ENCODE data around the gene HOXC11.

HOXC11 gene

GRCh38 chr12:54000116-54001114 is 27.5 kb downstream of the HOXC11 start, which contains the start of gene HOXC9:
Gene HOXC9 (plus strand): TSS chr12:54000161. CDS start chr12:54000189, 28 bp downstream.
- no peak for DNase-seq

GRCh38 chr12:54001283-54002187 is 28.6 kb downstream of the HOXC11 start:
- no peak for DNase-seq

GRCh38 chr12:54002278-54002914 is 29.5 kb downstream of the HOXC11 start:
- no peak for DNase-seq

- no peak for DNase-seq
Measured at GRCh38 chr12:54002915-54003389, 30.0 kb downstream of the HOXC11 start.

- DNase-seq, result no peak
Measured at GRCh38 chr12:54003625-54004024, 30.7 kb downstream of the HOXC11 start.

- DNase-seq, result no peak
Measured at GRCh38 chr12:54004063-54004840, 31.3 kb downstream of the HOXC11 start.

- no peak for DNase-seq
Measured at GRCh38 chr12:54004841-54005530, 32.1 kb downstream of the HOXC11 start.

- DNase-seq, result no peak
Measured at GRCh38 chr12:54005531-54005852, 32.6 kb downstream of the HOXC11 start.

- peak; percentile 79 to 85 for DNase-seq
Measured at GRCh38 chr12:54005853-54006558, 33.1 kb downstream of the HOXC11 start.

GRCh38 chr12:54006559-54007220 is 33.8 kb downstream of the HOXC11 start:
- no peak for DNase-seq

GRCh38 chr12:54007538-54008259 is 34.8 kb downstream of the HOXC11 start:
- no peak for DNase-seq

- no peak for DNase-seq
Measured at GRCh38 chr12:54008260-54008552, 35.3 kb downstream of the HOXC11 start.

- peak; percentile 37 to 39 for DNase-seq
Measured at GRCh38 chr12:54009171-54010052, 36.5 kb downstream of the HOXC11 start.

GRCh38 chr12:54010053-54010971 is 37.4 kb downstream of the HOXC11 start:
- no peak for DNase-seq

- DNase-seq, result no peak
Measured at GRCh38 chr12:54010972-54011664, 38.2 kb downstream of the HOXC11 start.

- no peak for DNase-seq
Measured at GRCh38 chr12:54011665-54012532, 39.0 kb downstream of the HOXC11 start.

All from activated CD4-positive, alpha-beta T cell treated with anti-CD3 and anti-CD28 coated beads for 4 hours (primary cell).